Fibroblast of lung (primary cell): ENCODE data around the gene MT1X.

Experiments
- CTCF ChIP-seq, 2 donors: IDR thresholded peaks in 1 of 2; conservative IDR thresholded peaks in 1 of 2; 1 replicate in 1 of 2; 2 replicates in 1 of 2; pipeline ENCODE4 v1.5.1; 2011 to 2012; ENCODE audit warnings: low read length in 2 of 2, control low read depth in 1 of 2, inconsistent platforms in 1 of 2, low read depth in 1 of 2, mild to moderate bottlenecking in 1 of 2
- EZH2 ChIP-seq: IDR thresholded peaks from 2 replicates; pipeline ENCODE4 v1.5.1; 2012; ENCODE audit warnings: low read length, control low read depth, mild to moderate bottlenecking; ENCODE audit errors: missing control alignments

GRCh38 chr16:56653218-56653617 is 29.1 kb upstream of the MT1X start:
- TF ChIP-seq EZH2 (no peak), CTCF (conservative IDR thresholded peaks at IDR 0.05 in 1 of 2, IDR thresholded peaks at IDR 0.05 in 1 of 2; ENCODE audit: low read depth in 1 of 2, low read length in 2 of 2) (no peak)
